HG03064 (cell line): Measurements from ENCODE around the gene KLRC3.
"Not testable (repeated sequence)": the region's sequence is repeated elsewhere in the genome, so short reads cannot be mapped to it uniquely, and the experiment has no call there.

Experiments
- ATAC-seq: cut with Tn5 transposase; IDR thresholded peaks from one replicate; pipeline ENCODE4 v1.9.1; 2021; ENCODE audit warnings: low read depth; ENCODE audit not compliant: unreplicated experiment

Gene KLRC3

GRCh38 chr12:10371893-10372535 is 48.4 kb downstream of the KLRC3 start:
- not testable (repeated sequence) for ATAC-seq

- ATAC-seq = no peak
Measured at GRCh38 chr12:10369557-10370415, 50.6 kb downstream of the KLRC3 start.

- no peak for ATAC-seq
Measured at GRCh38 chr12:10368206-10369171, 51.9 kb downstream of the KLRC3 start.

GRCh38 chr12:10367714-10368113 is 52.7 kb downstream of the KLRC3 start:
- not testable (repeated sequence) for ATAC-seq

GRCh38 chr12:10366875-10367274 is 53.5 kb downstream of the KLRC3 start:
- ATAC-seq = no peak

GRCh38 chr12:10365696-10366405 is 54.5 kb downstream of the KLRC3 start:
- ATAC-seq = no peak

GRCh38 chr12:10364815-10365622 is 55.4 kb downstream of the KLRC3 start:
- ATAC-seq = peak; percentile 49

GRCh38 chr12:10363914-10364814 is 56.2 kb downstream of the KLRC3 start:
- ATAC-seq = peak; percentile 83

GRCh38 chr12:10363658-10363913 is 56.8 kb downstream of the KLRC3 start:
- ATAC-seq = no peak

GRCh38 chr12:10362828-10363657 is 57.4 kb downstream of the KLRC3 start:
- ATAC-seq = no peak

GRCh38 chr12:10362325-10362724 is 58.1 kb downstream of the KLRC3 start:
- ATAC-seq = no peak
